ENCODE measurements around the gene EHBP1. TPM values are rescaled to one million over a fixed set of nuclear protein-coding genes. Genes with fewer than 3 reads are reported as not detected.

EHBP1 gene
- total RNA-seq, 4 donors from 2014 or later = 11.1 to 19.0 (median 15.4) TPM

DNA sequence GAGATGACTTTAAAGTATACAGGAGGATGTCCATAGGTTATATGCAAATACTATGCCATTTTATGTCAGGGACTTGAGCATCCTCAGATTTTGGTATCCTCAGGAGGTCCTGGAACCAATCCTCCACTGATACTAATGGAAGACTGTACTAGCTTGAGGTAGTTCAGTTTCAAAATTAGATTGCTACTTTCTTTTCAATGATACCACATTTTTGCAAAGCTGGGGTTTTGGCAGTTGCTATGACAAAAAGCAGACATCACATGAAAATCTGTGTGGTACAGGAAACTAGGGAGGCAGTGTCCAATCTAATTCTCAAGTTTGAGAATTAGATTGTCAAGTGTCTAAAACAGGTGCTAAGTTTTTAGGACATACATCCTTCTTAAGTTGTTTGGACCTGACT is 14.2 kb downstream of the EHBP1 start:
- TF ChIP-seq, protein P1, sequence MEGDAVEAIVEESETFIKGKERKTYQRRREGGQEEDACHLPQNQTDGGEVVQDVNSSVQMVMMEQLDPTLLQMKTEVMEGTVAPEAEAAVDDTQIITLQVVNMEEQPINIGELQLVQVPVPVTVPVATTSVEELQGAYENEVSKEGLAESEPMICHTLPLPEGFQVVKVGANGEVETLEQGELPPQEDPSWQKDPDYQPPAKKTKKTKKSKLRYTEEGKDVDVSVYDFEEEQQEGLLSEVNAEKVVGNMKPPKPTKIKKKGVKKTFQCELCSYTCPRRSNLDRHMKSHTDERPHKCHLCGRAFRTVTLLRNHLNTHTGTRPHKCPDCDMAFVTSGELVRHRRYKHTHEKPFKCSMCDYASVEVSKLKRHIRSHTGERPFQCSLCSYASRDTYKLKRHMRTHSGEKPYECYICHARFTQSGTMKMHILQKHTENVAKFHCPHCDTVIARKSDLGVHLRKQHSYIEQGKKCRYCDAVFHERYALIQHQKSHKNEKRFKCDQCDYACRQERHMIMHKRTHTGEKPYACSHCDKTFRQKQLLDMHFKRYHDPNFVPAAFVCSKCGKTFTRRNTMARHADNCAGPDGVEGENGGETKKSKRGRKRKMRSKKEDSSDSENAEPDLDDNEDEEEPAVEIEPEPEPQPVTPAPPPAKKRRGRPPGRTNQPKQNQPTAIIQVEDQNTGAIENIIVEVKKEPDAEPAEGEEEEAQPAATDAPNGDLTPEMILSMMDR (IDR thresholded peaks at IDR 0.05 in 4 of 5, conservative IDR thresholded peaks at IDR 0.05 in 1 of 5) = no peak
- no peak for TF ChIP-seq POLR2A (IDR thresholded peaks at IDR 0.05)
- H3K27me3 ChIP-seq = no peaks in the 10 kb centered on the region
- no peaks in the 10 kb centered on the region for H3K9me3 ChIP-seq
- H3K36me3 ChIP-seq = no peaks in the 10 kb centered on the region
- H3K4me1 ChIP-seq = peaks cover 4 to 8% of the 10 kb centered on the region in 2 donors
- DNase-seq = no peak
- H3K27ac ChIP-seq = no peak overlapping the region
- H3K4me3 ChIP-seq = no peak overlapping the region
- in situ Hi-C loops (cut with MboI; ENCODE audit: low sequenced_read_pairs in 4 of 4) (loop anchor here in 2 of 4 donors (25.0 kb wide), 1 partner anchor 832 kb away; the partner anchor contains the start of gene CCT4 (in 2 of the 2)), intact Hi-C loops (cut with DNase I; ENCODE audit: low total_unique reads) (no loop called here)
- ATAC-seq = no peak

DNA sequence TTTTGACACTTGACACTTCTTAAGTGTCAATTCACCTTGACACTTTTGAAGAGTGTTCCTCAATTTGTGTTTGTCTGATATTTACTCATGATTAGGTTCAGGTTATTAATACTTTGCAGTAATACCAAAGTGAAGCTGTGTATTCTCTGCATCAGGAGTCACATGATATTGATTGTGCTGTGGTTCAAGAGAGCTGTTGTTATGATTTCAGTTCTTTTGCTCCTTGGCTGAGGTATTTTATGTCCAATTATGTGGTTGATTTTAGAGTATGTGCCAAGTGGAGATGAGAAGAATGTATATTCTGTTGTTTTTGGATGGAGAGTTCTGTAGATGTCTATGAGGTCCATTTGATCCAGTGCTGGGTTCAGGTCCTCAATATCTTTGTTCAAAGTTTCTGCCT is 17.2 kb downstream of the EHBP1 start:
- no peaks in the 10 kb centered on the region for H3K9me3 ChIP-seq
- in situ Hi-C loops (cut with MboI; ENCODE audit: low sequenced_read_pairs in 4 of 4) (loop anchor here in 2 of 4 donors (25.0 kb wide), 1 partner anchor 835 kb away; the partner anchor contains the start of gene CCT4 (in 2 of the 2)), intact Hi-C loops (cut with DNase I; ENCODE audit: low total_unique reads) (no loop called here)
- H3K36me3 ChIP-seq = no peaks in the 10 kb centered on the region
- no peak for TF ChIP-seq POLR2A (IDR thresholded peaks at IDR 0.05)
- TF ChIP-seq, protein P1 (IDR thresholded peaks at IDR 0.05 in 4 of 5, conservative IDR thresholded peaks at IDR 0.05 in 1 of 5) = no peak
- no peak for DNase-seq
- peaks cover 4% of the 10 kb centered on the region in 2 donors for H3K4me1 ChIP-seq
- no peak overlapping the region for H3K27ac ChIP-seq
- no peaks in the 10 kb centered on the region for H3K27me3 ChIP-seq
- no peak overlapping the region for H3K4me3 ChIP-seq
- no peak for ATAC-seq

DNA sequence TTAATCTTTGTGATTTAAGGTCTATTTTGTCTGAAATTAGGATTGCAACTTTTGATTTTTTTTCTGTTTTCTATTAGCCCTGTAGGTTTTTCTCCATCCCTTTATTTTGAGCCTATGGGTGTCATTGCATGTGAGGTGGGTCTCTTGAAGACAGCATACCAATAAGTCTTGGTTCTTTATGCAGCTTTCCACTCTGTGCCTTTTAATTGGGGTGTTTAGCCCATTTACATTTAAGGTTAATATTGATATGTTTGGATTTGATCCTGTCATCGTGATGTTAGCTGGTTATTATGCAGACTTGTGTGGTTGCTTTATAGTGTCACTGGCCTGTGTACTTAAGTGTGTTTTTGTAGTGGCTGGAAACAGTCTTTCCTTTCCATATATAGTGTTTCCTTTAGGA is 17.7 kb downstream of the EHBP1 start:
- no peak for DNase-seq
- TF ChIP-seq, protein P1 (IDR thresholded peaks at IDR 0.05 in 4 of 5, conservative IDR thresholded peaks at IDR 0.05 in 1 of 5) = no peak
- no peak for TF ChIP-seq POLR2A (IDR thresholded peaks at IDR 0.05)
- Histone ChIP-seq H3K4me3 (no peak overlapping the region), H3K36me3 (no peaks in the 10 kb centered on the region), H3K27ac (no peak overlapping the region), H3K27me3 (no peaks in the 10 kb centered on the region), H3K4me1 (peaks cover 0 to 4% of the 10 kb centered on the region in 2 donors), H3K9me3 (no peaks in the 10 kb centered on the region)
- intact Hi-C loops (cut with DNase I; ENCODE audit: low total_unique reads) = no loop called here
- ATAC-seq = no peak
- in situ Hi-C loops (cut with MboI; ENCODE audit: low sequenced_read_pairs in 4 of 4) = loop anchor here in 2 of 4 donors (25.0 kb wide), 1 partner anchor 836 kb away; the partner anchor contains the start of gene CCT4 (in 2 of the 2)

DNA sequence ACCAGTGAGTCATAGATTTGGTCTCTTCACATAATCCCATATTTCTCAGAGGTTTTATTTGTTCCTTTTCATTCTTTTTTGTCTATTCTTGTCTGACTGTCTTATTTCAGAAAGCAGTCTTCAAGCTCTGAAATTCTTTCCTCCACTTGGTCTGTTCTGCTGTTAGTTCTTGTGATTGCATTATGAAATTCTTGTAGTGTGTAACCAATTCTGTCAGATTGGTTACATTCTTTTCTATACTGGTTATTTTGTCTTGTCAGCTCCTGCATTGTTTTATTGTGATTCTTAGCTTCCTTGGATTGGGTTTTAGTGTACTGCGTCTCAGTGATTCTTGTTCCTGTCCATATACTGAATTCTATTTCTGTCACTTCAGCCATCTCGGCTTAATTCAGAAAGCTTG is 18.6 kb downstream of the EHBP1 start:
- DNase-seq = no peak
- H3K36me3 ChIP-seq = no peaks in the 10 kb centered on the region
- TF ChIP-seq, protein P1 (IDR thresholded peaks at IDR 0.05 in 4 of 5, conservative IDR thresholded peaks at IDR 0.05 in 1 of 5) = no peak
- TF ChIP-seq POLR2A (IDR thresholded peaks at IDR 0.05) = no peak
- H3K27me3 ChIP-seq = no peaks in the 10 kb centered on the region
- H3K9me3 ChIP-seq = no peaks in the 10 kb centered on the region
- intact Hi-C loops (cut with DNase I; ENCODE audit: low total_unique reads) (no loop called here), in situ Hi-C loops (cut with MboI; ENCODE audit: low sequenced_read_pairs in 4 of 4) (loop anchor here in 2 of 4 donors (25.0 kb wide), 1 partner anchor 837 kb away; the partner anchor contains the start of gene CCT4 (in 2 of the 2))
- peaks cover 0 to 4% of the 10 kb centered on the region in 2 donors for H3K4me1 ChIP-seq
- H3K4me3 ChIP-seq = no peak overlapping the region
- ATAC-seq = no peak
- no peak overlapping the region for H3K27ac ChIP-seq

Data from gastrocnemius medialis (tissue), 4 donors.